GM19023 (cell line): ENCODE results near the gene ALX4.

Source experiments
- ATAC-seq: cut with Tn5 transposase; IDR thresholded peaks from one replicate; pipeline ENCODE4 v1.9.1; 2021; ENCODE audit warnings: mild to moderate bottlenecking, moderate library complexity; ENCODE audit not compliant: unreplicated experiment

ALX4 gene

DNA sequence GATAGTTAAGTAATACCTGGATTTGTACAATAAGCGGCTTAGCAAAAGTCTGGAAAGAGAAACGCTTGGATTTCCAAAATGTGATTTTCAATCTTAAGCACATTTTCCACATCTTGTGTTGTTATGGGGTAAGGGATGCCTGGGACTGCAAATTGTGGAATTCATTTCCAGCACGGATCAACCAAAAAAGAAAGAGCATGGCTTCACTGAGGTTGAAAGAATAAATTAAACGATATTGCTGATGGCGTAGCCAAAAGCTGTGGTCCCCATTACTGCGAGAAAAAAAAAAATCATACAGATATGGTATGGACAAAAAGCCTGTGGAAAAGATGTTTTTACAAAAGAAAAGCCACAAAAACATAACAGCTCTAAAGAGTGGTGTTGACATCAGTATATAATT lies 26.0 kb upstream of the ALX4 start:
- ATAC-seq: no peak

DNA sequence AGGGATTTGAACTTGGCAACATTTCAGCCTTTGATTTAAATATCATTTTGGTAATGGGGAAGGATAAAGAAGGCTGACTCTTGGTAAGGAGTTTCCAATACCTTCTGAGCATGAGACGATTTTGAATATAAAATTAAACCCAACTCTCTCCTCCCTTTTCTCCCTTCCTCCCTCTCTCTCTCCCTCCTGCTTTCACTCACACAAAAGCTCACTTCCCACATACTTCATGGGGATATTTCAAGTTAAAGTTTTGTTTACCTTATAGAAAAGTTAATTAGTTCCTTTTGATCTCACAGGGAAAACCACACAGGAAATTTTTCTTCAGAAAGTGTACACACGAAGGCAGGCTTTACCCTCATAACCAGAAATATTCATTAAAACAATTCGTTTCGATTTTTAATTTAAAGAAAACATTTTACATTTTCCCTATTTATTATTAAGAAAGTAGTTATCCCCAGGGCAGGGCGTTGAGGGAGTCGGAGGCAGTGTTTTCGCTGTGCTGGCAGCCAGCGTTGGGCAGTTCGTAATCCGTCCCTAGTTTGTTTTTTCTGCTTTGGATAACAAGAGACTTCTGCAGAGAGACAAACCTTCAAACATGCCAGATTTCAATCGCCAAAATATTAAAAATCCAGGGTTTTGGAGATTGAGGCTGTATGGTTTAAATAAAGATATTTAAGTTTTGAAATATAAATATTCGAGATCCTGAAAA lies 25.3 kb upstream of the ALX4 start:
- ATAC-seq: no peak

DNA sequence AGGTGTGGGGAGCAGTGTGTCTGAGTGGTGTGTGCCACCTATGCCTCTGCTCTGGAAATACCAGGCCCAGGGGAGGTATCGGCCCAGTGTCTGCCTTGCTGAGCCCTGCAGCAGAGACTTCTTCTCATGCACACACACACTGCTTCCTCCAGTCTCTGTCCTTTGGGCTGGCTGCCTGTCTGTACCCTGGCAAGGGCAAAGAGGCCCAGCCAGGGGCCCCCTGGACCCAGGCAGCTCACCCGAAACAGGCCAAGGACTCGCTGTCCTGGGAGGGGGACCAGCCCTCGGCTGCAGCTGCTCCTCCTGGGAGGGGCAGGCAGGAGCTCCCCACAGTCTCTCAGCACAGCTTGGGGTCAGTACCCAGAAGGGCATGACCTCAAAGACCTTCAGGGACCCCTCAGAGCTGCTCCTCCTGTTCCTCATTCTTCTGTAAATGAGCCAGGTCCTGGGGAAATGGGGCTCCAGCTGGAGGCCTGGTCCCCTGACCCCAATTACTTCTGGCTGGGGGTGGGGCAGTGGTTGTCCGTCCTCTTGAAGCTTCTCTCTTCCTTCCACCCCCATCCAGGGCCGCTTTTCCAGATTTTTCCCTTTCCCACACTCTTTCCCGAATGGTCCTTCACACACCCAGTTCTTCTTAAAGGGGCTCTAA lies 24.5 kb upstream of the ALX4 start:
- no peak for ATAC-seq

DNA sequence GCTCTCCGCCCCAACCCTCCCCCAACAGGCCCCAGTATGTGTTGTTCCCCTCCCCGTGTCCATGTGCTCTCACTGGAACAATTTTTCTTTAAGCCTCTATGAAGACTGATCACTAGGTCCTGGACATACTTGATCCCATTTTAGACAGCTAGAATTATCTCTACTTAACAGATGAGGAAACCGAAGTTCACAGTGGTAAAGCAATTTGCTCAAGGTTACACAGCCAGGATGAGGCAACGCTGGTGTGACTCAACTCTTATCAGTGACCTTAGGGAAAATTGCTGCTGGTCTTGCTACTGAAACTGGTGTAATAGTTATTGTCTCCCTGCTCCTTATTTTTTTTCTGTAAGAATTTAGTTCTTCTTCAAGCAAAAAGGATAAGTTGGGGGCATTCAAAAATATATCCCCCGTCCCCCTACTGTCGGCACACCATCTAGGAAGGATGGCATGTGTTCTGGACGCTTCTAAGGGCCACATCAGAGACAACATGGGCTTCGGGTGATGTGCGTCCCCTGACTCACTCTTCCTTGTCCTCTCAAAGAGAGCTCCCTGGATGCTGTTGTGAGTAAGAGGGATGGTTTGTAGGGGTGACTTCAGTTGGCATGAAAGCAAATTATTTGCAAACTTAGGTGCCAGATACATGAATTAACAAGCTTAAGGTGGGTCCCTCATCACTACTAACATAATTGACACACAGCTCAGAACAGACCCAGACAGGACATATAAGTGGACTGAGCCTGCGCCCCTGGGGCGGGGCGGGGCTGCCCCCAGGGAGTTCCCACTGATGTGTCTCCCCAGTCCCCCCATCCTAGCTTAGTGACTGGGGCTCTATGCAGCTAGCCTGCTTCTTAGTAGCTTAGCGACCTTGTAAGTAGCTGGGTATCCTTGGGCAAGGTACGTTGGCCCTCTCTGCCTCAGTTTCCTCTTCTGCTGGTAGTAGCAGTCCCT lies 23.6 kb upstream of the ALX4 start:
- no peak for ATAC-seq

DNA sequence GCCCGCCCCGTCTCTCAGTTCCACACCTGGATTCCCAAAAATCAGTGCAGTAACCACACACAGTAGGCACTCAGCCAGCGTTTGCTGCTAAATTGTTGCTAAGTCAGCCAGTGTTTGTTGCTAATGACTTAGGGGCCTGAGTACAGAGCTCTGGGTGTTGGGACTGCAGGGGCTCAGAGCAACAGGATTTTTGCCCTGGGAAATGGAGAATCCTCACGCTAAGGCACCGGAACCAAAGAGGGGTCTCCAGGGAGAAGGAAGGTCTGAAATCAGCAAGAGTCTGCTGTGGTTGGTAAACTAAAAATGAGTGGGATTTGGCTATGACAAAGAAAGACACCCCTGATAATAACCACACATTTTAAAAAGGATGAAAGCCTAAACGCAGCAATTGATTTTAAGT lies 22.7 kb upstream of the ALX4 start:
- ATAC-seq: no peak

DNA sequence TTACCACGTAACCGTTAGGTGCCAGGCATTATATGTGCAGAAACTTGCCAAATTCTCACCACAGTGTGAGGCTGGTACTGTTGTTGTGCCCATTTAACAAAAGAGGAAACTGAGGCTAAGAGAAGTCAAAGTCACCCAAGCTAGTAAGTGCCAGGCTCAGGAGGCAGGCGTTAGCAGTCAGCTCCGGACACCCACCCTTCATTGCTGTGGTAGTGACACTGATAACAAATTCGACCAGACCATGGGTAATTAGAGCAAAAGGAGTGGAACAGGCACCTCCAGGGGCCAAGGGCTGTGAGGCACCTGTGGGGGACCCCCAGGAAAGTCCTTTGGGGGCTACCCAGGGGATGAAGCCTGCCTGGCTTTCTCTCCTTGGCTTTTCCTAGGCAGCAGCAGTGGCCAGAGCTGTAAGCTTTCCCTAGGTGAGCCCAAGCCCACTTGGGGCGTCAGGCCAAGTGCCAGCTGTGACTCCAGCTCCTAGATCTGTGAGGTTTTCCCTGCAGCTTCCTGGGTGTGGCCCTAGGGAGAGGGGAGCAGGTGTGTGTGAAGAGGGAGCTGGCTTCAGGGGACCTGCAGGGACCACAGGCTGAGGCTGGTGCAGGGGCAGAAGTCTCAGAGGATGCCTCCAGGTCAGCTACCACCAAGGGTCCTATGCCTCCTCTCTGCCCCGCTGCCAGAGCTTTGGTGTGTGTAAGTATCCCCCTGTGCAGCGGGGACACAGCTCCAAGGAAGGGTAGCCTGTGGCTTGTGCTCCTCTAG lies 19.7 kb upstream of the ALX4 start:
- ATAC-seq: no peak

DNA sequence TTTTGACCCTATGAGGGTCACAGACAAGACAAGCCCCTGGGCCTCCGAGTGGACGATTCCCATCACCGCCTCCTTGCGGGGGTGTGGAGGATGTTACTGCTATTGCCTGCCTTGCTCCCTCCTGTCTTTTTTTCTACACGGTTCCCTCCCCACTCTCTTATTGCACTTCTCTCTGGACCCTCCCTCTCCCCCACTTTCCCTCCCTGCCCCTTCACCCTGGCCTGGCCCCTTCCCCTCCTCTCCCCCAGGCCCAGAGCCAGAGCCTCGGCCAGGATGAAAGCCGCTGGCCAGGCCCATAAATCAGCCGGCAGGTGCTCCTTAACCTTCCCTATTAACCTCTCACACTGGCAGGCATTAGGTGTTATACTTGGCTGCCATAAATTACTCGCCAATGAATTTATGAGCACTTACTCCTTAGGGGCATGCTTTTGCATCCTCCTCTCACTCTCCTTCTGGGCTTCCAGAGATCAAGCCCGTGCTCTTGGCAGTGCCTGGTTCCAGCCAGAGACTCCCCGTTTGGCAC lies 18.3 kb upstream of the ALX4 start:
- no peak for ATAC-seq

DNA sequence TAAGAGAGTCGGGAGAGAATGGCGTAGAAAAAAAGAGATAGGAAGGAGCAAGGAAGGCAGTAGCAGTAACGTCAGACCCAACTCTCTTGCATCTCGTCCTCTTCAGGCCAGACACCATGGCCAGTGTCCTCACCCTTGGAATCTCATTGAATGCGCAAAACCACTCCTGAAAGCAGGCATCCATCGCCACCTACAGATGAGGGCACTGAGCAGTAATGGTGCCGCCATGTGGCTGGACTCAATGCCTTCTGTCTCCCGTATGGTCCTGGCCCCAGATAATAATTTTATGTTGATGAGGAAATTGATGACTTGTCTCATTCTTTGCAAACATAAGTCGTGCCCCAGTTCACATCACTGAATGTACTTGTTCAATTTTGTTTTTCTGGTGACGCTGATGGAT lies 17.8 kb upstream of the ALX4 start:
- ATAC-seq: no peak

DNA sequence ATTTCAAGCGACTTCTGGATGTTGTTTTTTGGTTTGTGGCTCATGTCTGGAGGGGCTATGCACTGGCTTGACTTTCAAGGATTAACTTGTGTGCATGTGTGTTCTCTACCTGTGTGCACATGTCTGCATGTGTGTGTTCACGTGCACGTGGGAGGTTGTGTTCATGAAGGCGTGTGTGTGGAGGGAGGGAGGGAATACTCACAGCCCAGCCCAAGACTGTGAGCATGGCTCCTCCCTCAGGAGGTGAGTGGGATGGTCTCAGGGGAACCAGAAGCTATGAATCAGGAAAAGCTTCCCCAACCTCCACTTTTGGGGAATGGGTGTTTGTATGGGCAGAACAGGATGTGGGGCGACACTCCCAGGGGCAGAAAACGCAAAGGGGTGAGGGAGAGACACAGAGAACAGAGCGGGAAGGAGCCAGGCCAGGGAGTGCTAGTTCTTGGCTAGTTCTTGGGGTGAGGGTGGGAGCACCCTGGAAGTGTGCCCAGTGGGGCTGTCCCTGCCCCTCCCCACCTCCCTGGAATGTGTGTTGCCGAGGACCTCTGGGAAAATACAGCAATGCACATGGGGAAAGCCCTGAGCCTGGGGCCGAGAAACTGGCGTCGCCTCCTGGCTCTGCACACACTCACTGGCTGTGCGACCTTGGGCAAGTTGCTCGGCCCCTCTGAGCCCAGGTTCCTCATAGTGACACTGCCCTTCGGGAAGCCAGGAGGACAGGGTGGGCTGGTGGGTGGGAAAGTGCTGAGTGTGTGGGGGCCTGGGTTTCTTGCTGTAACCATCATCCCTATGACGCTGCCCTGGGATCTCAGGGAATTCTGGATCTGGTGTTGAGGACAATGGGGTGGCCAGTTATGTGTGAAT lies 16.9 kb upstream of the ALX4 start:
- ATAC-seq: no peak

DNA sequence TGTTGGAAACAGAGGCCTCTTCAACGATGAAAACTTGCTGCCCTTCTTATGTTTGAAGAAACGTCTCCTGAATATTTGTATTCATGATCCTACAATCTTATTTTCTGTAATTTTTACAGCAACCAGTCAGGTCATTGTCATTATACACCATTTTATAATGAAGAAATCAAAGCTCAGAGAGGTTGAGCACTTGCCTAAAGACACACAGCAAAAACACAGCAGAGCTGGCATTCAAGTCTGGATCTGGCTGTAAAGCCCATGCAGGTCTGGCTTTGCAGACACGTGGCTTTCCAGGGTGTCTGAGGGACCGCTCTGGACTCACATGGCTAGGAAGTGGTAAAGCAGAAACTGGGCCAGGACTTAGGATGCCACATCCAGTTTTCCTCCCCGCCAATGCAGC lies 15.8 kb upstream of the ALX4 start:
- no peak for ATAC-seq

DNA sequence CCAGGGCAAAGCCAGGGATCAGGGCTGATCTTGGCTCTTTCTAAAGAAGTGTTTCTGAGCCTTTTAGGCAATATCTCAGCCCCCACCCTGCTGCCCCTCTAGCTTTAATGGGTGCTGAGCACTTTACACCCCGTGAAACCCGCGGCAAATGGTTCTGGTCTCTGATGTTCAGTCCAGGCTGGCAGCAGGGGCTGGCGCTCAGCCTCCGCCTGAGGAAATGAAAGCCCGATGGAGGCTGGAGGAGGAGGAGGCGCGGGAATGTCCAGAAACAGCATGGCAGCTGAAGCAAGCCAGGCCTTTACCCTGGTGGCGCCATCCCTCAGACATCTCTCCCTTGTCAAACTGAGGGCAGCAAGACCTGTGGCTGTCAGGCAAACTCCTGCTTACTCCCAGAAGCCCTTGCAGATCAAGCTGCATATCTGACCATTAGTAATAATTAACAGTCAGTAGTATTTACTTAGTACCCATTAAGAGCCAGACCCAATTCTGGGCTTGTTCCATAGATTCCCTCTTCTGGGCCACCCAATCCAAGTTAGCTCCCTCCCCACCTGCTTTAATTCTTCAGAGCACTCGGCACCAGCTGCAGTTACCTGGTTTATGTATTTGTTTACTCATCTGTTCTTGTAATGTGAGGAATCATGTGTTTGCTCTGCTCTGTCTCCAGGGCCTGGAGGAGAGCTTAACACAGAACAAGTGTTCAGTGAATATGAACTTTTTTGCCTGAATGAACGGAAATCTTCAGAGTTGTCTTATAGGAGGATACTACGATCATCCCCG lies 15.0 kb upstream of the ALX4 start:
- ATAC-seq: no peak

DNA sequence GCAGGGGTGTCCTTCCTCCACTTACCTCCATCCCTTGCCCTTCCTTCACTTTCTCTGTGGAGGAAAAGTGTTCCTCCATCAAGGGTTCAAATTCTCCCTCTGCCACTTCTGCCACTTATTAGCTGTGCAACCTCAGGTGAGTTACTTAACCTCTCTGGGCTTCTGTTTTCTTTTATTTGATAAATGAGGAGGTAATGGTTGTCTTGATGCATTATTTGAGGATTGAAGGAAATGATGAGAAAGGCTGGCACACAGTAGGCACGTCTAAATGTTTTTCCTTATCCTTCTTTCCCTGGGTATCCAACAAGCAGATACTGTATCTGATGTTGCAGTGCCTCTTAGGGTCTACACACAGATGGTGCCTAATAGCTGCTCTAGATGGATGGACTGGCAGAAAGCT lies 14.3 kb upstream of the ALX4 start:
- no peak for ATAC-seq

DNA sequence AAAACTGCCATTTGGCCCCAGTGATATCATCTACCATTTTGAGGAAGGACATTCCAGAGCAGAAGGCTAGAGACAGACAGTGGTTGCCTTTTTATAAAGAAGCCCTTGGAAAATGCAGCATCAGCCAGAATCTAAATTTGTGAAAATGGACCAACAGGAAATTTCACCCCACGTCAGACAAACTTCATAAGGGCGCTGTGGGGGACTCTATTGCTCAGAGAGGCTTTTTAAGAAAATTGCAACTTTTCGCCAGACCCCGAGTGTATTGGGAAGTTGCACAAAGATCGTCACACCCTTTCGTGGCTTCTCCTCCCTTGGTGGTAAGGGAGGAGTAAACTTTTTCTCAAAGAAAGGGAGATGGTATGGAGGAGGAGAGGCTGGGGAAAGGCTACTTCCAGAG lies 12.3 kb upstream of the ALX4 start:
- ATAC-seq: no peak

DNA sequence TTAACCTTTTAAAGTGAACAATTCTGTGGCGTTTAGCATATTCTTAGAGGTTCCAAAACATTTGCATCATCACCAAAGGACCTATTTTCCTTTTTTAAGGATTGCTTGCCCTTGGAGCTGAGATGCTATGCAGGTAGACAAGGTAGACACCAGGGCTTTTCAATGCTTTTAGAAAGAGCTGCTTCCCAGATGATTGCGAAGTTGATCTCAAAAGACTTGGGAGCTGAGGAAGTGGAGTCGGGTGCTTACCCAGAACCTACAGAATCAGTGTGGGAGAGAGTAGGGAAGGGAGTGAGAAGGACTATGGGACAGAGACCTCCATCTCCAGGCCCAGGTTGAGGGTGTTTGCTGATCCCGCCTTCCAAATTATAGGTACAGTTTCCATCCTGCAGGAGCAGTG lies 11.1 kb upstream of the ALX4 start:
- no peak for ATAC-seq

DNA sequence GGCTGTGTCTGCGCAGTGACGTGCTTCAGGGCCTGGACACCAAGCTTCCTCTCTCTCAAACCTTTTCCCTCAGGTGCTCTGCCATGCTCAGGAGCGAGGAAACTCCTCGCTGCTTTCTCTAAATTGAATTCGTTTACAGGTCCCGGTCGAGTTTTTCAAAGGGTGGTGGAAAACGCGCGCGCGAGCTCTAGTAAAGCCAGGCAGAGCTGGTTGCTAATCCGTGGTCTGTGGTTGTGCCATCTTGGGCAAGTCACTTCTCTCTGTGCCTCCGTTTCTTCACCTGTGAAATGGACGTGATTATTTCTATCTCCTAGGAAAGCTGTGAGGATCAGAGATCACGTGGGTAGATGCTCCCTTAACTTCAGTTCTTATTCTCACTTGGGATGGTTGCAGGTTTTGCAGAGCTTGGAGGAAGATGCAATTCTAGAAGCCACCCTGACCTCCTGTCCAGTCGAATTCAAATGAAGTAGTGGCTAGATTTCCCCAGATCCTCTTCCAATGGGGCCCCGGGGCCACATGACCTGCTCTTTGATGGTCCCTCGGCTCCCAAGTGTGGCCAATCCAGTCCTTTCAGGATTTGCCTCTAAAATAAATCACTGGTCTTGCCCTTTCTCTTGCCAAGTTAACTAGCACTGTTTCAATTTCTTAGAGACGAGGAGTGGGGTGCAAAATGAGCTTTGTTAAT lies 10.5 kb upstream of the ALX4 start:
- ATAC-seq: no peak

DNA sequence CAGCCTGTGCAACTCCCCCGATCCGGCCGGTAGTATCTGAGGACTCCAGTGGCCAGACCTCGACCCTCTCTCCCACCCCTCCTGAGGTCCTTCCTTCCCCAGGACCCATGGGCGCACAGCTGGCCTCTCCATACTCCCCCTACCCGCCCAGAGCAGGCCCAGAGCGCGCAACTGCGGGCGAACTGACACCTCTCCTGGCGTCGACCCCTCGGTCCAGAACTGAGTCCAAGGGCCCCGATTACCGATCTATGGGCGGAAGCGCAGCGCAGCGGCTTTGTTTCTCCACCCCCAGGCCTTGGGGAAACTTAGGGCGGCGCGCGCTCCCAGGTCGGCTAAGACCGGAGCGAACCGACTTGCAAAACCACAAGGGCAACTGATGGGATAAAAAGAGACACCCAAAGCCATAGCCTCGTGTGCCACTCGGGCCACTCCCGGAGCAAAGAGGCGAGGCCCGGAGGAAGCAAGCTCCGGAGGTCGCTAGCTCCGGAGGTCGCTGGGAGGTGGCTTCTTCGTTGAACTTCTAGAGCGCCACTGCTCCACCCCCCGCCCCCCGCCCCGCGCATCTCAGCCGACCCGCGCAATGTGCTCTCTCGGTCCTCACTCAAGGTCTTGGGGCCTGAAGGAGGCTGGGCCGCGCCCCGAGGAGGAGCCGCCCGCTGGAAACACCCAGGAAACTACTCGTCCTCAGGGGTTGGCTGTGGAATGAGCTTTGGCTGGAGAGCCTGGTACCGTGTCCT lies 9.8 kb upstream of the ALX4 start:
- no peak for ATAC-seq

DNA sequence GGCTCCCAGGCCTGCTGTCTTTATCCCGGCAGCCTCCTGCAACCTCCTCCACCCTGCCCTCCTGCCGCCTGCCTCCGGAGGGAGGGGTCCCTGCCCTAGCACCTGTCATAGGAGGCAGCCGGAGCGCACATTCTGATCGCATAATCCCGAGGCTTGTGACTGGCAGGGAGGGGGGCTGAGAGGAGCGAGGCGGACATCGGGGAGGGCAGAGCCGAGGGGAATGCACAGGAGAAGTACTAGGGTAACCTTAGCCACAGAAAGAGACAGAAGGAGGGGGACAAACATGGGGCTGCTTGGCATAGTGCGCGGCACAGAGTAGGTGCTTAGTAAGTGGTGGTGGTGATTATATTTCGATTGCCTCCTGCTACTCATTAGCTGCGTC lies 9.2 kb upstream of the ALX4 start:
- ATAC-seq: no peak

DNA sequence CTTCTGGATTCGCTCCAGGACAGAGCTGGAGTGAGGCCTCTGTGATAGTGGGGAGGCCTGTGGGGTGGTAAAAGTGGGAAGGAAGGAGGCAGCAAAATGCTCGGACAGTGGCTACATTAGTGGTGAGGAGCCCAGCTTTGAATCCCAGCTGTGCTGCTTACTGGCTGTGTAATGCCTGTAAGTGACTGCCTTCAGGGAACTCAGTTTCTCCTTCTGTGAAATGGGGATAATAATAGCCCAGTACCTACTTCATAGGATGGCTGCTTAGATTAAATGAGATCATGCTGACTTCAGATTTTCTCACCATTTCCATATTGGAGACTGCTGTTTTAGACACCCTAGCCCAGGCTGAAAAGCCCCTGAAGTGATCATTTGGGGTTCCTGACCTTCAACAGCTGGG lies 8.4 kb upstream of the ALX4 start:
- ATAC-seq: no peak
